GM18499 (cell line): Measurements from ENCODE around the gene ZNF853.
"Not testable (repeated sequence)": the region's sequence is repeated elsewhere in the genome, so short reads cannot be mapped to it uniquely, and the experiment has no call there.

Experiments
- ATAC-seq: cut with Tn5 transposase; IDR thresholded peaks from one replicate; pipeline ENCODE4 v1.9.1; 2021; ENCODE audit warnings: moderate number of reproducible peaks; ENCODE audit not compliant: insufficient read depth, unreplicated experiment

ZNF853 gene

GRCh38 chr7:6634021-6634420 lies 18.6 kb downstream of the ZNF853 start:
- no peak for ATAC-seq

- not testable (repeated sequence) for ATAC-seq
Observed at GRCh38 chr7:6634971-6635370, 19.6 kb downstream of the ZNF853 start.

GRCh38 chr7:6636741-6637543 lies 21.5 kb downstream of the ZNF853 start, which contains the start of gene ZNF316:
ZNF316 (plus strand) TSS chr7:6637318; CDS start chr7:6642410, 5,092 bp downstream.
- peak; percentile 22 for ATAC-seq

- peak; percentile 48 for ATAC-seq
Observed at GRCh38 chr7:6637544-6638229, 22.3 kb downstream of the ZNF853 start.

- no peak for ATAC-seq
Observed at GRCh38 chr7:6639032-6639431, 23.6 kb downstream of the ZNF853 start.

GRCh38 chr7:6639627-6640026 lies 24.2 kb downstream of the ZNF853 start:
- no peak for ATAC-seq

GRCh38 chr7:6640246-6640721 lies 24.9 kb downstream of the ZNF853 start:
- no peak for ATAC-seq

- ATAC-seq, result no peak
Observed at GRCh38 chr7:6641305-6642035, 26.1 kb downstream of the ZNF853 start.

- ATAC-seq, result no peak
Observed at GRCh38 chr7:6642239-6642839, 26.9 kb downstream of the ZNF853 start.

- no peak for ATAC-seq
Observed at GRCh38 chr7:6642861-6643640, 27.6 kb downstream of the ZNF853 start.

GRCh38 chr7:6643915-6644625 lies 28.7 kb downstream of the ZNF853 start:
- ATAC-seq, result no peak

GRCh38 chr7:6644728-6645127 lies 29.3 kb downstream of the ZNF853 start:
- ATAC-seq, result no peak

GRCh38 chr7:6646465-6646864 lies 31.1 kb downstream of the ZNF853 start:
- ATAC-seq, result no peak

GRCh38 chr7:6647080-6647479 lies 31.7 kb downstream of the ZNF853 start:
- ATAC-seq, result no peak

GRCh38 chr7:6647541-6647940 lies 32.1 kb downstream of the ZNF853 start:
- no peak for ATAC-seq

GRCh38 chr7:6648066-6648814 lies 32.8 kb downstream of the ZNF853 start:
- ATAC-seq, result no peak

- ATAC-seq, result no peak
Observed at GRCh38 chr7:6648815-6649104, 33.4 kb downstream of the ZNF853 start.

GRCh38 chr7:6649241-6649961 lies 34.0 kb downstream of the ZNF853 start:
- no peak for ATAC-seq
